Mesodermal cell (in vitro differentiated cells): ENCODE measurements around the gene PCSK6.

Source experiments
- H3K27ac ChIP-seq: 2 replicates; pipeline ENCODE4 v1.7.0; 2013; ENCODE audit warnings: mild to moderate bottlenecking, low read depth, low read length, moderate library complexity; ENCODE audit not compliant: severe bottlenecking
- H3K36me3 ChIP-seq: 2 replicates; pipeline ENCODE4 v1.7.1; 2013; ENCODE audit warnings: mild to moderate bottlenecking, low read length, moderate library complexity; ENCODE audit not compliant: control insufficient read depth, insufficient read depth
- H3K4me1 ChIP-seq: one replicate; pipeline ENCODE4 v1.7.1; 2013; ENCODE audit warnings: mild to moderate bottlenecking, low read length; ENCODE audit not compliant: insufficient read depth, control insufficient read depth, poor library complexity, severe bottlenecking
- H3K4me3 ChIP-seq: 2 replicates; pipeline ENCODE4 v1.7.0; 2013; ENCODE audit warnings: low read length, control low read depth, mild to moderate bottlenecking; ENCODE audit not compliant: insufficient read depth, poor library complexity, severe bottlenecking; ENCODE audit errors: extremely low read depth
- H3K9me3 ChIP-seq: 2 replicates; pipeline ENCODE4 v1.7.1; 2013; ENCODE audit warnings: mild to moderate bottlenecking, low read length, moderate library complexity; ENCODE audit not compliant: control insufficient read depth
- WGBS, 2 experiments: methylation state at CpG; one replicate each; pipeline ENCODE4 v1.1.5; 2013; ENCODE audit warnings: missing lambda C conversion rate in 2 of 2; ENCODE audit not compliant: insufficient coverage in 2 of 2; 5-methylcytosine and 5-hydroxymethylcytosine counted together

PCSK6 gene

GRCh38 chr15:101355678-101356464 lies 133.6 kb downstream of the PCSK6 start:
- Histone ChIP-seq H3K4me1 (peaks cover 4% of the 10 kb centered on the region), H3K4me3 (no peak overlapping the region), H3K36me3 (no peaks in the 10 kb centered on the region), H3K27ac (no peak overlapping the region), H3K9me3 (no peaks in the 10 kb centered on the region)
- WGBS, 2 experiments, result 87 to 92% methylated on average over 19 to 20 of the region's 23 CpGs

GRCh38 chr15:101354891-101355623 lies 134.4 kb downstream of the PCSK6 start:
- H3K27ac ChIP-seq, result no peak overlapping the region
- H3K36me3 ChIP-seq, result no peaks in the 10 kb centered on the region
- peaks cover 4% of the 10 kb centered on the region for H3K4me1 ChIP-seq
- WGBS, 2 experiments, result 100% methylated on average over 1 of the region's 5 CpGs
- no peaks in the 10 kb centered on the region for H3K9me3 ChIP-seq
- H3K4me3 ChIP-seq, result no peak overlapping the region

- no peaks in the 10 kb centered on the region for H3K4me1 ChIP-seq
- H3K9me3 ChIP-seq, result no peaks in the 10 kb centered on the region
- no peak overlapping the region for H3K27ac ChIP-seq
- H3K4me3 ChIP-seq, result no peak overlapping the region
- 83 to 96% methylated on average over 7 of the region's 7 CpGs for WGBS, 2 experiments
- H3K36me3 ChIP-seq, result no peaks in the 10 kb centered on the region
These were observed 136.3 kb downstream of the PCSK6 start for GRCh38 chr15:101353240-101353639.

- H3K27ac ChIP-seq, result no peak overlapping the region
- no peak overlapping the region for H3K4me3 ChIP-seq
- no peaks in the 10 kb centered on the region for H3K4me1 ChIP-seq
- no CpG with 5 or more reads among the region's 2 CpGs for WGBS, 2 experiments
- no peaks in the 10 kb centered on the region for H3K9me3 ChIP-seq
- H3K36me3 ChIP-seq, result no peaks in the 10 kb centered on the region
These were observed 137.8 kb downstream of the PCSK6 start for GRCh38 chr15:101351736-101352135.

- 74 to 82% methylated on average over 12 of the region's 14 CpGs for WGBS, 2 experiments
- H3K36me3 ChIP-seq, result no peaks in the 10 kb centered on the region
- no peaks in the 10 kb centered on the region for H3K4me1 ChIP-seq
- H3K9me3 ChIP-seq, result no peaks in the 10 kb centered on the region
- H3K4me3 ChIP-seq, result no peak overlapping the region
- no peak overlapping the region for H3K27ac ChIP-seq
These were observed 140.2 kb downstream of the PCSK6 start for GRCh38 chr15:101349047-101349951.

- no peaks in the 10 kb centered on the region for H3K36me3 ChIP-seq
- H3K9me3 ChIP-seq, result no peaks in the 10 kb centered on the region
- no peak overlapping the region for H3K27ac ChIP-seq
- H3K4me1 ChIP-seq, result no peaks in the 10 kb centered on the region
- 89 to 95% methylated on average over 11 to 12 of the region's 12 CpGs for WGBS, 2 experiments
- H3K4me3 ChIP-seq, result no peak overlapping the region
These were observed 140.9 kb downstream of the PCSK6 start for GRCh38 chr15:101348643-101349042.

GRCh38 chr15:101348015-101348414 lies 141.5 kb downstream of the PCSK6 start:
- Histone ChIP-seq H3K4me1 (no peaks in the 10 kb centered on the region), H3K27ac (no peak overlapping the region), H3K36me3 (no peaks in the 10 kb centered on the region), H3K4me3 (no peak overlapping the region), H3K9me3 (no peaks in the 10 kb centered on the region)
- 72 to 84% methylated on average over 13 to 17 of the region's 17 CpGs for WGBS, 2 experiments

- no peak overlapping the region for H3K27ac ChIP-seq
- whole genome bisulfite sequencing, 2 experiments, result 72 to 74% methylated on average over 5 of the region's 5 CpGs
- H3K4me3 ChIP-seq, result no peak overlapping the region
- no peaks in the 10 kb centered on the region for H3K9me3 ChIP-seq
- H3K36me3 ChIP-seq, result no peaks in the 10 kb centered on the region
- no peaks in the 10 kb centered on the region for H3K4me1 ChIP-seq
These were observed 142.1 kb downstream of the PCSK6 start for GRCh38 chr15:101347454-101347853.

- Histone ChIP-seq H3K36me3 (no peaks in the 10 kb centered on the region), H3K4me3 (no peak overlapping the region), H3K4me1 (no peaks in the 10 kb centered on the region), H3K27ac (no peak overlapping the region), H3K9me3 (no peaks in the 10 kb centered on the region)
- WGBS, 2 experiments, result 90 to 100% methylated on average over 3 of the region's 5 CpGs
These were observed 142.6 kb downstream of the PCSK6 start for GRCh38 chr15:101346928-101347327.

- H3K9me3 ChIP-seq, result no peaks in the 10 kb centered on the region
- no peak overlapping the region for H3K27ac ChIP-seq
- no peaks in the 10 kb centered on the region for H3K4me1 ChIP-seq
- H3K4me3 ChIP-seq, result no peak overlapping the region
- H3K36me3 ChIP-seq, result no peaks in the 10 kb centered on the region
These were observed 147.5 kb downstream of the PCSK6 start for GRCh38 chr15:101342056-101342455.
